ENCODE results near the gene CIRBP. TPM values are rescaled to one million over a fixed set of nuclear protein-coding genes. Genes with fewer than 3 reads are reported as not detected.

The CIRBP gene
- total and polyA plus RNA-seq, 2 of the 13 experiments (the other 11 are each of a cell fraction or from before 2014, with no cell fraction given) = 133 to 140 TPM

GRCh38 chr19:1268226-1269064 is 687 bp upstream of the CIRBP start:
- no peak for DNase-seq (ENCODE audit: low spot score)
- peaks cover 33% of the 10 kb centered on the region for H3K79me2 ChIP-seq (ENCODE audit: insufficient read depth, low read length)
- FAIRE-seq = no peak
- ChIA-PET CTCF (ENCODE audit: low intra/inter-chr PET ratio, low total read pairs) (interaction anchor here (1.2 to 3.8 kb wide), 2 partner anchors 16 to 25 kb away, joined by 4 to 60 read pairs; no protein-coding TSS in a partner anchor), POLR2A (interaction anchor here (0.5 to 11.5 kb wide), 53 partner anchors 11 to 408 kb away, joined by 3 to 668 read pairs (median 5); partner anchors contain the start of genes ARHGAP45, ATP5F1D, CBARP and CNN2)
- no peak overlapping the region for H2AFZ ChIP-seq (ENCODE audit: low read length)
- no peak for ATAC-seq
- peak overlapping the region in 2 of 3 experiments; percentile 40 to 53; a peak in 4 of 6 replicates for H3K4me3 ChIP-seq (replicated peaks in 1 of 3; ENCODE audit: insufficient read depth in 1 of 3, low read depth in 2 of 3, low read length in 3 of 3)
- in situ Hi-C loops (cut with HindIII; ENCODE audit: extremely low pct_ligation_motif_present, low pct_unique_long_range_greater_than_20kb) (no loop called here), intact Hi-C loops (cut with micrococcal nuclease; ENCODE audit: unreplicated experiment) (loop anchor here (1.0 kb wide), 1 partner anchor 24 kb away; no protein-coding TSS in a partner anchor)
- WGBS (ENCODE audit: low lambda C conversion rate) = 74% methylated on average over 36 of the region's 40 CpGs
- no TSS peak for BruUV-seq (replicated peaks)
- H3K9ac ChIP-seq (ENCODE audit: insufficient read depth, low read depth, low read length) = no peak overlapping the region
- no peak overlapping the region for H3K27ac ChIP-seq (ENCODE audit: extremely low read length, insufficient read depth, low read length)
- H3K36me3 ChIP-seq (replicated peaks in 1 of 2; ENCODE audit: control insufficient read depth in 1 of 2, insufficient read depth in 2 of 2, low read length in 2 of 2) = peaks cover 13 to 30% of the 10 kb centered on the region in 2 experiments
- no peaks in the 10 kb centered on the region for H3K9me3 ChIP-seq (ENCODE audit: low read length)
- peaks cover 76% of the 10 kb centered on the region for H3K4me1 ChIP-seq (ENCODE audit: insufficient read depth, low read length)
- H3K27me3 ChIP-seq (ENCODE audit: control insufficient read depth in 1 of 2, insufficient read depth in 2 of 2, low read length in 2 of 2) = no peaks in the 10 kb centered on the region
- H3K4me2 ChIP-seq (ENCODE audit: low read depth, low read length) = peak overlapping the region; percentile 66
- H4K20me1 ChIP-seq (ENCODE audit: insufficient read depth, low read length) = peaks cover 31% of the 10 kb centered on the region
- TF ChIP-seq BCL3 (CRISPR knock-in tag; IDR thresholded peaks at IDR 0.05) (no peak), HOXA3 (CRISPR knock-in tag; IDR thresholded peaks at IDR 0.05) (no peak), BCLAF1 (IDR thresholded peaks at IDR 0.05) (no peak), EZH2 (conservative IDR thresholded peaks at IDR 0.05; ENCODE audit: low read depth, low read length) (no peak), ZNF142 (CRISPR knock-in tag; IDR thresholded peaks at IDR 0.05) (peak; percentile 52; the same call in 1 of the 2 replicates), MYC (CRISPR knock-in tag; IDR thresholded peaks at IDR 0.05; ENCODE audit: borderline replicate concordance) (0 out of 2 replicates have a peak, but pooled peaks have one; percentile 27), ETS1 (CRISPR knock-in tag; IDR thresholded peaks at IDR 0.05) (no peak)

All from HepG2 (cell line).